Measurements from ENCODE around the gene NOB1.
A peak's percentile ranks its signal among the peaks of the same experiment; 100 is the strongest.
"Not testable (repeated sequence)": the region's sequence is repeated elsewhere in the genome, so short reads cannot be mapped to it uniquely, and the experiment has no call there.

NOB1 gene

GRCh38 chr16:69754469-69755310 lies at the start of gene NOB1:
Gene NOB1 (minus strand): TSS chr16:69754926. CDS start chr16:69754910, 16 bp downstream.
- DNase-seq (ENCODE audit: low read depth) = peak; percentile 92

- no peak for DNase-seq (ENCODE audit: low read depth)
Observed at GRCh38 chr16:69804297-69804696, 49.6 kb upstream of the NOB1 start.

GRCh38 chr16:69799611-69800031 lies 44.9 kb upstream of the NOB1 start:
- DNase-seq (ENCODE audit: low read depth) = no peak

GRCh38 chr16:69798466-69798865 lies 43.7 kb upstream of the NOB1 start:
- no peak for DNase-seq (ENCODE audit: low read depth)

GRCh38 chr16:69796285-69797118 lies 41.8 kb upstream of the NOB1 start:
- DNase-seq (ENCODE audit: low read depth) = peak; percentile 41

GRCh38 chr16:69794486-69794885 lies 39.8 kb upstream of the NOB1 start:
- no peak for DNase-seq (ENCODE audit: low read depth)

GRCh38 chr16:69793526-69793925 lies 38.8 kb upstream of the NOB1 start:
- DNase-seq (ENCODE audit: low read depth) = no peak

- not testable (repeated sequence) for DNase-seq (ENCODE audit: low read depth)
Observed at GRCh38 chr16:69791391-69791847, 36.7 kb upstream of the NOB1 start.

- no peak for DNase-seq (ENCODE audit: low read depth)
Observed at GRCh38 chr16:69787883-69788282, 33.2 kb upstream of the NOB1 start.

- no peak for DNase-seq (ENCODE audit: low read depth)
Observed at GRCh38 chr16:69784586-69784985, 29.9 kb upstream of the NOB1 start.

- no peak for DNase-seq (ENCODE audit: low read depth)
Observed at GRCh38 chr16:69781118-69781517, 26.4 kb upstream of the NOB1 start.

GRCh38 chr16:69779724-69780123 lies 25.0 kb upstream of the NOB1 start:
- DNase-seq (ENCODE audit: low read depth) = no peak

GRCh38 chr16:69775563-69775962 lies 20.8 kb upstream of the NOB1 start:
- DNase-seq (ENCODE audit: low read depth) = no peak

GRCh38 chr16:69773260-69773947 lies 18.7 kb upstream of the NOB1 start:
- no peak for DNase-seq (ENCODE audit: low read depth)

GRCh38 chr16:69771651-69771967 lies 16.9 kb upstream of the NOB1 start:
- DNase-seq (ENCODE audit: low read depth) = no peak

- no peak for DNase-seq (ENCODE audit: low read depth)
Observed at GRCh38 chr16:69769404-69769803, 14.7 kb upstream of the NOB1 start.

GRCh38 chr16:69768666-69769065 lies 13.9 kb upstream of the NOB1 start:
- DNase-seq (ENCODE audit: low read depth) = no peak

GRCh38 chr16:69767459-69768229 lies 12.9 kb upstream of the NOB1 start:
- no peak for DNase-seq (ENCODE audit: low read depth)

GRCh38 chr16:69763599-69763942 lies 8.8 kb upstream of the NOB1 start:
- no peak for DNase-seq (ENCODE audit: low read depth)

- DNase-seq (ENCODE audit: low read depth) = no peak
Observed at GRCh38 chr16:69762814-69763598, 8.3 kb upstream of the NOB1 start.

Measured in GM04504 (cell line).